H9 (cell line): ENCODE measurements around the gene CDC42EP4. TPM values are rescaled to one million over a fixed set of nuclear protein-coding genes. Genes with fewer than 3 reads are reported as not detected.

Experiments
- DNase-seq: peaks from one replicate; pipeline ENCODE4 v3.0.0-alpha.2; 2017
- H2AFZ ChIP-seq: one replicate; pipeline ENCODE4 v1.6.1; 2013; ENCODE audit warnings: mild to moderate bottlenecking, low read length, control low read depth, moderate library complexity
- H2AK5ac ChIP-seq: 2 replicates; pipeline ENCODE4 v1.6.1; 2013; ENCODE audit warnings: low read length, control low read depth, mixed read lengths; ENCODE audit not compliant: insufficient read length
- H2BK120ac ChIP-seq: one replicate; pipeline ENCODE4 v1.6.1; 2013; ENCODE audit warnings: low read depth, mild to moderate bottlenecking, low read length, control low read depth, inconsistent platforms; ENCODE audit not compliant: poor library complexity, severe bottlenecking
- H2BK12ac ChIP-seq: 2 replicates; pipeline ENCODE4 v1.6.1; 2013; ENCODE audit warnings: low read length, control low read depth, mixed read lengths, low read depth; ENCODE audit not compliant: insufficient read length
- H2BK15ac ChIP-seq: 2 replicates; pipeline ENCODE4 v1.6.1; 2013; ENCODE audit warnings: low read depth, low read length, control low read depth
- H2BK20ac ChIP-seq: one replicate; pipeline ENCODE4 v1.6.1; 2013; ENCODE audit warnings: low read depth, mild to moderate bottlenecking, low read length, control low read depth, inconsistent platforms; ENCODE audit not compliant: poor library complexity, severe bottlenecking
- H2BK5ac ChIP-seq: 2 replicates; pipeline ENCODE4 v1.6.1; 2013; ENCODE audit warnings: low read length, control low read depth, mixed read lengths; ENCODE audit not compliant: insufficient read length
- H3K14ac ChIP-seq: 2 replicates; pipeline ENCODE4 v1.6.1; 2013; ENCODE audit warnings: low read length, control low read depth; ENCODE audit not compliant: insufficient read depth
- H3K18ac ChIP-seq: 2 replicates; pipeline ENCODE4 v1.6.1; 2013; ENCODE audit warnings: low read depth, mild to moderate bottlenecking, mixed read lengths, low read length, control low read depth; ENCODE audit not compliant: insufficient read length
- H3K23ac ChIP-seq: 2 replicates; pipeline ENCODE4 v1.6.1; 2013; ENCODE audit warnings: low read length, control low read depth, mixed read lengths, low read depth; ENCODE audit not compliant: insufficient read length
- H3K23me2 ChIP-seq: 2 replicates; pipeline ENCODE4 v1.6.1; 2013; ENCODE audit warnings: low read depth, mild to moderate bottlenecking, mixed read lengths, low read length, control low read depth; ENCODE audit not compliant: insufficient read length, poor library complexity, severe bottlenecking
- H3K27ac ChIP-seq: 2 replicates; pipeline ENCODE4 v1.5.1; 2013; ENCODE audit warnings: low read length, control low read depth, mixed read lengths, low read depth; ENCODE audit not compliant: insufficient read length
- H3K27me3 ChIP-seq: 2 replicates; pipeline ENCODE4 v1.6.1; 2013; ENCODE audit warnings: low read length, control low read depth, inconsistent platforms; ENCODE audit not compliant: insufficient read depth
- H3K4ac ChIP-seq: 2 replicates; pipeline ENCODE4 v1.6.1; 2013; ENCODE audit warnings: low read depth, mild to moderate bottlenecking, control low read depth, inconsistent platforms, low read length, moderate library complexity
- H3K4me1 ChIP-seq: 2 replicates; pipeline ENCODE4 v1.6.1; 2013; ENCODE audit warnings: low read length, control low read depth, inconsistent platforms; ENCODE audit not compliant: insufficient read depth
- H3K4me2 ChIP-seq: 2 replicates; pipeline ENCODE4 v1.6.1; 2013; ENCODE audit warnings: low read length, control low read depth, mixed read lengths; ENCODE audit not compliant: insufficient read length, insufficient read depth
- H3K56ac ChIP-seq: 2 replicates; pipeline ENCODE4 v1.6.1; 2013; ENCODE audit warnings: low read depth, mild to moderate bottlenecking, mixed read lengths, low read length, control low read depth; ENCODE audit not compliant: insufficient read length
- H3K79me1 ChIP-seq: 2 replicates; pipeline ENCODE4 v1.6.1; 2013; ENCODE audit warnings: low read depth, mild to moderate bottlenecking, moderate library complexity, low read length, control low read depth, inconsistent platforms; ENCODE audit not compliant: insufficient read depth, poor library complexity, severe bottlenecking
- H3K79me2 ChIP-seq: 2 replicates; pipeline ENCODE4 v1.6.1; 2013; ENCODE audit warnings: low read length, control low read depth, inconsistent platforms; ENCODE audit not compliant: insufficient read depth
- H3K9ac ChIP-seq: 2 replicates; pipeline ENCODE4 v1.6.1; 2013; ENCODE audit warnings: low read length, control low read depth, mixed read lengths; ENCODE audit not compliant: insufficient read length; ENCODE audit errors: extremely low read depth
- H3K9me3 ChIP-seq: one replicate; pipeline ENCODE4 v1.6.1; 2013; ENCODE audit warnings: low read depth, low read length, inconsistent platforms; ENCODE audit not compliant: control insufficient read depth
- H3T11ph ChIP-seq: one replicate; pipeline ENCODE4 v1.6.1; 2013; ENCODE audit warnings: mild to moderate bottlenecking, low read length, control low read depth, inconsistent platforms
- H4K20me1 ChIP-seq: one replicate; pipeline ENCODE4 v1.6.1; 2013; ENCODE audit not compliant: control insufficient read depth, insufficient read length, insufficient read depth
- H4K5ac ChIP-seq: 2 replicates; pipeline ENCODE4 v1.6.1; 2013; ENCODE audit warnings: low read depth, mild to moderate bottlenecking, mixed read lengths, low read length, control low read depth; ENCODE audit not compliant: insufficient read length
- H4K8ac ChIP-seq: replicated peaks from 2 replicates; pipeline ENCODE4 v1.6.1; 2013; ENCODE audit warnings: low read length, control low read depth, mixed read lengths, low read depth; ENCODE audit not compliant: insufficient read length
- H4K91ac ChIP-seq: 2 replicates; pipeline ENCODE4 v1.6.1; 2013; ENCODE audit warnings: low read depth, mild to moderate bottlenecking, moderate library complexity, mixed read lengths, low read length, control low read depth; ENCODE audit not compliant: insufficient read length
- H3K27ac Mint-ChIP-seq, 3 experiments: 2 replicates in 2 of 3; 3 replicates in 1 of 3; pipeline ENCODE4 v1.8.0; 2020 to 2021; ENCODE audit warnings: mixed read lengths in 3 of 3, mild to moderate bottlenecking in 1 of 3, moderate library complexity in 1 of 3
- H3K27me3 Mint-ChIP-seq: 2 replicates; pipeline ENCODE4 v1.8.0; 2021; ENCODE audit warnings: low read depth, mild to moderate bottlenecking, moderate library complexity, mixed read lengths
- H3K36me3 Mint-ChIP-seq, 3 experiments: 2 replicates in 2 of 3; 3 replicates in 1 of 3; pipeline ENCODE4 v1.8.0; 2020 to 2021; ENCODE audit warnings: low read depth in 3 of 3, mixed read lengths in 3 of 3; ENCODE audit not compliant: insufficient read depth in 1 of 3
- H3K4me1 Mint-ChIP-seq, 2 experiments: 2 replicates each; pipeline ENCODE4 v1.8.0; 2020; ENCODE audit warnings: mixed read lengths in 2 of 2
- H3K4me3 Mint-ChIP-seq, 2 experiments: 2 replicates in 1 of 2; 3 replicates in 1 of 2; pipeline ENCODE4 v1.8.0; 2020 to 2021; ENCODE audit warnings: mild to moderate bottlenecking in 2 of 2, mixed read lengths in 2 of 2, moderate library complexity in 1 of 2
- H3K9me3 Mint-ChIP-seq, 2 experiments: 2 replicates in 1 of 2; 3 replicates in 1 of 2; pipeline ENCODE4 v1.8.0; 2020; ENCODE audit warnings: mild to moderate bottlenecking in 2 of 2, mixed read lengths in 2 of 2, moderate library complexity in 1 of 2
- WGBS: extraction: QIAGEN DNeasy Blood & Tissue Kit; methylation state at CpG from one replicate; pipeline ENCODE4 v1.1.7; 2013; ENCODE audit warnings: missing lambda C conversion rate, low lambda C conversion rate, mixed read lengths; ENCODE audit not compliant: insufficient read length; ENCODE audit errors: extremely low coverage; 5-methylcytosine and 5-hydroxymethylcytosine counted together
- total RNA-seq: library from RNA; stranded (reverse); gene quantifications from 2 replicates; pipeline ENCODE4 v1.2.1, GENCODE V29; 2021
- TF ChIP-seq, protein P1 (sequence below): fragments of 200-600 bp; sonication (generic); conservative IDR thresholded peaks from 3 replicates; pipeline ENCODE4 v1.8.0; 2021; ENCODE audit warnings: antibody characterized with exemption, mild to moderate bottlenecking

CDC42EP4 gene
- total RNA-seq, 1 experiment from 2014 or later: 27.1 TPM

DNA sequence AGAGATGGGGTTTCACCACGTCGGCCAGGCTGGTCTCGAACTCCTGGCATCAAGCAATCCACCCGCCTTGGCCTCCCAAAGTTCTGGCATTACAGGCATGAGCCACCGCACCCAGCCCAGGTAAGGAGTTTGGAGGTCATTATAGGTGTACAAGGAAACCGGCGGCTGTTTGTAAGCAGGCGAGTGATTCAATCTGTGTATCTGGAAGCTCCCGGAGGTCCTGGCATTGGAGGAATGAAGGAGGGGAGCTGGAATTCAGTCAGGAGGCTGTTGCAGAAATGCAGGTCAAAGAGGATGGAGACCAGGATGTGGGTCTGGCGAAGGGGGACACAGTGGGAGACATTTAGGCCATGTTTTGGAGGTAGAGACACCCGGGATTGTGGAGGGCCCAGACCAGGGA, 18.8 kb downstream of the CDC42EP4 start:
- no peak overlapping the region for H3K27ac ChIP-seq
- H3K56ac ChIP-seq: no peak overlapping the region
- H2AK5ac ChIP-seq: no peak overlapping the region
- no peak overlapping the region for H3K4ac ChIP-seq
- H3K79me1 ChIP-seq: no peaks in the 10 kb centered on the region
- H3K36me3 Mint-ChIP-seq: no peaks in the 10 kb centered on the region
- no peak overlapping the region for H3K9ac ChIP-seq
- H4K20me1 ChIP-seq: no peaks in the 10 kb centered on the region
- H3K4me1 Mint-ChIP-seq: peaks cover 14 to 22% of the 10 kb centered on the region in 2 experiments
- no peaks in the 10 kb centered on the region for H3K27me3 Mint-ChIP-seq
- no peaks in the 10 kb centered on the region for H3K79me2 ChIP-seq
- no peak overlapping the region for H3K14ac ChIP-seq
- H2BK12ac ChIP-seq: no peak overlapping the region
- TF ChIP-seq, protein P1, sequence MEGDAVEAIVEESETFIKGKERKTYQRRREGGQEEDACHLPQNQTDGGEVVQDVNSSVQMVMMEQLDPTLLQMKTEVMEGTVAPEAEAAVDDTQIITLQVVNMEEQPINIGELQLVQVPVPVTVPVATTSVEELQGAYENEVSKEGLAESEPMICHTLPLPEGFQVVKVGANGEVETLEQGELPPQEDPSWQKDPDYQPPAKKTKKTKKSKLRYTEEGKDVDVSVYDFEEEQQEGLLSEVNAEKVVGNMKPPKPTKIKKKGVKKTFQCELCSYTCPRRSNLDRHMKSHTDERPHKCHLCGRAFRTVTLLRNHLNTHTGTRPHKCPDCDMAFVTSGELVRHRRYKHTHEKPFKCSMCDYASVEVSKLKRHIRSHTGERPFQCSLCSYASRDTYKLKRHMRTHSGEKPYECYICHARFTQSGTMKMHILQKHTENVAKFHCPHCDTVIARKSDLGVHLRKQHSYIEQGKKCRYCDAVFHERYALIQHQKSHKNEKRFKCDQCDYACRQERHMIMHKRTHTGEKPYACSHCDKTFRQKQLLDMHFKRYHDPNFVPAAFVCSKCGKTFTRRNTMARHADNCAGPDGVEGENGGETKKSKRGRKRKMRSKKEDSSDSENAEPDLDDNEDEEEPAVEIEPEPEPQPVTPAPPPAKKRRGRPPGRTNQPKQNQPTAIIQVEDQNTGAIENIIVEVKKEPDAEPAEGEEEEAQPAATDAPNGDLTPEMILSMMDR: no peak
- WGBS: no CpG with 5 or more reads among the region's 11 CpGs
- H3K27me3 ChIP-seq: no peaks in the 10 kb centered on the region
- no peak overlapping the region for H2AFZ ChIP-seq
- H3K9me3 ChIP-seq: no peaks in the 10 kb centered on the region
- no peak overlapping the region for H2BK120ac ChIP-seq
- no peak overlapping the region for H2BK20ac ChIP-seq
- H3K23me2 ChIP-seq: no peaks in the 10 kb centered on the region
- no peak overlapping the region for H2BK5ac ChIP-seq
- no peak overlapping the region for H3K4me3 Mint-ChIP-seq
- H3K9me3 Mint-ChIP-seq: no peaks in the 10 kb centered on the region
- H3K4me1 ChIP-seq: no peaks in the 10 kb centered on the region
- H3K4me2 ChIP-seq: no peak overlapping the region
- DNase-seq: peak; percentile 26
- H4K8ac ChIP-seq: no peak overlapping the region
- H3T11ph ChIP-seq: no peak overlapping the region
- peak overlapping the region in 2 of 3 experiments; percentile 7 to 81; a peak in 3 of 7 replicates for H3K27ac Mint-ChIP-seq
- H4K5ac ChIP-seq: no peak overlapping the region
- no peak overlapping the region for H3K18ac ChIP-seq
- no peak overlapping the region for H4K91ac ChIP-seq
- H3K23ac ChIP-seq: no peak overlapping the region
- H2BK15ac ChIP-seq: no peak overlapping the region
